Activated CD8-positive, alpha-beta memory T cell treated with anti-CD3 and anti-CD28 coated beads, Interleukin-2, amount 50 U/mL, for 48 hours (primary cell): ENCODE results near the gene NOS1AP.

ENCODE experiments used
- DNase-seq: peaks from one replicate; pipeline ENCODE4 v3.0.0-alpha.2; 2020

The NOS1AP gene

DNA sequence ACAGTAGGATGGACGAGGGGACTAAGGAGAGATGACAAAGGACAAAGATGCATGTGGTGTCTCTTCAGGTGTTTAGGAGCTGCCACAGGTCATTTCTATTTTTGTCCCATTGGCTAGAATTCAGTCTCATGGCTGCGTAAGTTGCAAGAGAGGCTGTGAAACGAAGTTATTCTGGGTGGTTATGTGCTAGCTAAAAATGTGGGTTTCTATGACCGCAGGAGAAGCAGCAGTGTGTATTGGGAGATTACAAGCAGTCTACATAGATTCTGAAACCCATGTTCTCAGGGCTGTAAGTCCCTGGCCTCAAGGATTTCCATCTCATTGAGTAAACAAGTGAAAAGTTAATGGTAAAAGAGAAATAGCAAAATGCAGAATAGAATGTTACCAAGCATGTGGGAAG, 196.5 kb downstream of the NOS1AP start:
- DNase-seq, result no peak

DNA sequence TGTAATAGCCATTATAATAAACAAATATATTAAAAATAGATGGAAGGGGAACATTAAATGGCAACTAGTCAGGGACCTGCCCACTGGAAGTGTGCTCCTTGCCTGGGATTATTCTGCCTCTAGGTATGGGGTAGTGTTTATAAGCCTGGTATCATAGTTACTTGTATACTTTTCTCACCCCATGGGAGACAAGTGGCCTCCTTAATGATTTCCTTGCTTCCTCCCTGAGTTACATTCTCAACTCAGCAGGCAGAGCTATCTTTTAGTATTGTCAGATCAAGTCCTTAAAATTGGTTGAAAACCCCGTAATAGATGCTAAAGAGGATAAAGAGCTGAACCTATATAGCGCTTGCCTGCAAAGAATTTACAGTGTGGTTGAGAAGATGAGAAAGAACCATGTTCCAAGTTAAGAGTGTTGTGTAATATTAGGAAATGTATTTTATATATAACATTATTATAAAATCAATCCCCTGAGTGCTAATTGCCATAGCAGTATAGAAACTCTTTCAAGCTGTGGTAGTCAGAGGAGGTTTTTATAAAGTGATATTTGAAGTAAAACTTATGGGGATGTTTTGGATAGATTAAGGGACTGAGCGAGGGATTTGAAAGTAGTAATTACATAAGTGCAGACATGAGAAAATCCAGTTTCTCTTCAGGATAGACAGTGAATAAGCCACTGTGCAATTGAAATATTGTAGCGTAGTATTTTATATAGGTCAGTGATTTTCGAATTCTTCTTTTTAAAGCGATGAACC, 200.7 kb downstream of the NOS1AP start:
- no peak for DNase-seq

DNA sequence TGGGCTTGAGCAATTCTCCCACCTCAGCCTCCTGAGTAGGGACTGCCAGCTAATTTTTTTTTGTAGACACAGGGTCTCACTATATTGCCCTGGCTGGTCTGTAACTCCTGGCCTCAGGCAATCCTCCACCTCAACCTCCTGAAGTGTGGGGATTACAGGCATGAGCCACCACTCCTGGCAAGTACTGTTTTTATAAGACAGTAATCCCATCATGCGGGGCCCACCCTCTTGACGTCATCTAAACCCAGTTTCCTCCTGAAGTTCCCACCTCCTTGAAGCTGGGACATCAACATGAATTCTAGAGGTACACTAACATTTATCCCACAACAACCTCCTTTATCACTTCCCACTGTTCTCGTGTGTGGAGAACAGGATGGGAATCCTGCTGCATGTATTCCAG, 202.5 kb downstream of the NOS1AP start:
- no peak for DNase-seq

DNA sequence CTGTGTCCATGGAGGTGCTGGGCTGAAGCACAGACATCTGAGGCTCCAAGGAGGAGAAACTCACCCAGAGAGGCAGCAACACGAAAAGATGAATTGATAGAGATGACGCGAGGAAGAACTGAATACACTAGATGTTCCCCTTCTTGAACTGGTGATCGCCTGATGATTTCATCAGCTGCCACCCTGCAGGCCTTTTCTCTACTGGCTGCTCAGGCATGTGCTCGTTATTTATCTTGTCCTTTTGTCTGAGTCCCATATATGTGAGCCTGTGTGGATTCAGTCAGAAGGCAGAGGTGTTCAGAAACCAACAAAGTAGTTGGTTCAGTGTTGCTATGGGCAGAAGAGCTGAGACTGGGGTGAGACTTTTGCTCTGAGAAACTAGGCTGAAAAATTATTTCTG, 202.9 kb downstream of the NOS1AP start:
- no peak for DNase-seq

DNA sequence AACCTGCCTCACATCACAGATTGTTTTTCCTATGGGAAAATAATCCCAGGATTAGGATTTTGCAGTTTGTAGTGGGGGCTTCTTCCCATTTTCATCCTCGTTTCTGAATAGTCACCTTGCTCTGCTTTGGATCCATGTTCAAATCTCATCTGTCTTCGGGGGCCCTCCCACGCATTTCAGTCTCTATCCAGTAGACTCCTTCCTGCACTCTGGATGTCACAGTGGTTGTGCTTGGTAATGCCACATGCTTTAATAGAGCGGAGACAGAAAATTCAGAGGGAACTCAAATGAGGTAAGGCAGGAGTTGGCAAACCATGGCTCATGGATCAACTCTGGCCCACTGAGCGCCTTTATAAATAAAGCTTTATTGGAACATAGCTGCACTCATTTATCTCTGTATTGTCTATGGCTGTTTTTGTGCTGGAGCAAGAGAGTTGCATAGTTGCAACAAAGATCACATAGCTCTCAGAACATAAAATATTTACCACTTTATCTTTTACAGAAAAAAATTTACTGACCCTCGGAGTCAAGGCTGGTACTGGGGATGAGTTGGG, 206.2 kb downstream of the NOS1AP start:
- DNase-seq, result no peak

DNA sequence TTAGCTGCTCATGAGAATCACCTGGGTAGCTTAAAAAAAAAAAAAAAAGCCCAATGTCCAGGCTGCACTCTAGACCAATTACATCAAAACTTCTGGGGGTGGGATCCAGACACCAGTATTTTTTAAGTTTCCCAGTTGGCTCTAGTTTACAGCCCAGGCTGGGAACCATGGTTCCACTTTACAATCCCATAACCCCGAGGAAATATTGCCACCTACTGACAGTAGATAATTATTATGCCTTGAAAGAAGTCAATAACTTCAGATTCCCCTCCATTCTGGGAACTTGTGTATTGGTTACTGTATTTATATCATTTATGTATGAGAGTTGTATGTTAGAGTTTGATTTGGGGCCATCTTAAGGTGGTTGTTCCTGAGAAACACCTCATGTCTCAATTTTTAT, 207.0 kb downstream of the NOS1AP start:
- no peak for DNase-seq

DNA sequence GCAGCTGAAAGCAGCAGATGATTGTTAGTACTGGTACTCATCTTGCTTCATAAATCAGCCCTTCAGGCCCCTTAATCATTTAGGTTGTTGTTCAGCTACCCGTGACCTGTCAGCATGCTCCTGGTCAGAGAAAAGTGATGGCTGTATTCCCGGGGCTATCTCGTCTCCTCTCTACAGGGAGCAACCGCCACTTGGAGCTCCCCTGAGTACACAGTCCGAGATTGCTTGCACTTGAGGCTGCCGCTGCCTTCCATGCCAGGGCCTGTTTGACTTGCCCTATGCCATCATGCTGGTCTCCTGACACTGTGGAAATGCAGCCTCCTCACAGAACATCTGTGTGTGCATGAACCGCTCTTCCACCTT, 209.6 kb downstream of the NOS1AP start:
- DNase-seq, result no peak

DNA sequence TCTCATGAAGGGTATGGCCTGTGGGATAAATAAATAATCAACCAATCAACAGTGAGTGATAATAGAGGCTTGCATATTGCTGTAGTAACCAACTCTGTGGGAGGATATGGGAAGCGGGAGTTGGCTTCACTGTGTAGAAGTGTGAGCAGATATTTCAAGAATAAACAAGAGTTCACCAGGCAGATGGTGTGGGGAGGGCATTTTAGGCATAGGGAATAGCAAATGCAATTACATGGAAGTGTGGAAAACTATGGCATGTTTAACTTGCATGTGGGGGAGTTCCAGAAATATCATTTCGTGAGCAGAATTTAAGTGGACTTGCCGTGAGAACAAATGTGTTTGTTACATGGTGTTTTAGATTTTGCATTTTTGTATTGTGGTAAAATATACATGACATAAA, 211.9 kb downstream of the NOS1AP start:
- no peak for DNase-seq

DNA sequence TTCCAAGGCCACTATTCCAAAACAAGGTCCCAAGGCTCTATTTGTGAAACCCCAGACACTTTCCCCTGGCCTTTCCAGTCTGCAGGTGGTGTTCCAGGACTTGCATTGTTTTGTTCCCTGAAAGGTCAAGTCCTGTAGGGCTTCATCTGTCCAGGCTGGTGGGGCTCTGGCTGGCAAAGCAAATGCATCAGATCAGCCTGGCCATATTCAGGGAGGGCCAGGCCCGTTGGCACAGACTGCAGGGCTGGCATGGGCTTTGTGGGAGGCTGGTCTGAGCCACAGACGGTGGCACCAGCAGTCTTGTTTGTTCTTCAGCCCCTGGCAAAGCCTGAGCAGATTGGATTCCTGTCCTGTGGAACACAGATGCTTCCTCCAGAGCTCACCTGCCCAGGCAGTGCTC, 214.2 kb downstream of the NOS1AP start:
- no peak for DNase-seq

DNA sequence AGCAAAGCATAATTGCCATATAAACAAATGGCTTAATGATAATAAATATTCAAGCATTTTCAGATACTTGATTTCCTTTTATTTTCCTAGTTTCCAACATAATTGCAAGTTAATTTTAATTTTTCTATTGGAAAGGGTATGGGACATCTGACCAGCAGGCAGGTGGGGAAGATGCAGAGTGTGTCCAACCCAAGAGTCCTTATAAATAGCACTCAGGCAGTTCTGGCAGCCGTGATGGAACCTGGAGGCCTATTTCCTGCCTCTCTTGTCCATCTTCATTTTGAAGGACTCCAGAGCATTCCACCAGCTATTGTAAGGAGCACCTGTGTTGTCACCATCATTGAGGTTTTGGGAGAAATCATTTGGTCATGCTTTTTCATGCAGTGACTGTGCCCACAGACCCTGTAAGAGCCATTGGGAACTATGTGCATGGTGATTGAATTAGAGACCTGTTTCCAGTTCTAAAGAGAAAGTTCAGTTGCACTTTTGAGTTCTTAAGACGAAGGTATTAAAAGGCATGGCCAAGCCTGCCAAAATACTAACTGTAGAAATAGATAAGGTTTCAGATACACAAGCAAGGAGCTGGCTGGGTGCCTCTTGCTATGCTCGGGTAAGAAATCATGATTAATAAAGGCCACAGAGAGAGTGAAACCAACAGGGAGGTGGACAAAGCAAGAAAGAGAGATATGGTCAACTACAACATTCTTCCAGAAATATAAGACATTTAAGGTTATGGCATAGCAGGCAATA, 214.9 kb downstream of the NOS1AP start:
- no peak for DNase-seq

DNA sequence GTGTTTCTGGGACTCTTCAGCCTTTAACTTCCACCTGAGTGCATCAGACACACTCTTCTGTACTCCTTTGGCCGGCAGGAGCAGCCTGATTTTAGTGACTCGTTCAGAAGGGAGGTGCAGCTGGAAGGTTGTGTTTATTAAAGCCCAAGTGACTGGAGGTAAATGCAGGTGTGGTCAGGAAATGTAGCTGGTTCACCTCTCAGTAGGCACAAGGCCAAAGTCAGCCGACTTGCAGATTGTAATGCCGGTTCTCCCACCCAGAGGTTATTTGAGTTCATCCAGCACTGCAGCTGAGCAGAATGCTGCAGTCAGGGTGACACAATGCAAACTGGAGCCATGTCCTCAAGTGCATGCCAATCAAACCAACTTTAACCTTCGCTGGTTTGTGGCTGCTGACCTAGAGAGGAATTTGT, 215.7 kb downstream of the NOS1AP start:
- no peak for DNase-seq

DNA sequence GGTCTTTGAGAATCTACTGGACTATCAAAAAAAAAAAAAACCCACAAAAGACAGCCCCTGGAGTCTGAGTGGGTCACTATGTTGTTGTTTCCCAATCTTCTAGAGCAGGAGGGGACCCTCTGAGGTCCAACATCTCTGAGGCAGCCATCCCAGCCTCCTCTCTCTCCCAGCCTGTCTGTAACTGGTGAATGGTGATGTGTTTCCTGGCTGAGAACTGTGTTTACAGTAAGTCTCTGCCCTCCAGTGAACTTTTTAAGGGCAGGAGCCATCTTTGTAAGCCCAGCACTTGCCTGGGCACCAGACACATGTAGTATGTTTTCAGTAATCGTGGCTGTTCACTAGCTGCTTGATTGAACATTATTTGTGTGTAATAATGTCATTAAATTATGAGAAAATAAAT, 221.5 kb downstream of the NOS1AP start:
- no peak for DNase-seq

DNA sequence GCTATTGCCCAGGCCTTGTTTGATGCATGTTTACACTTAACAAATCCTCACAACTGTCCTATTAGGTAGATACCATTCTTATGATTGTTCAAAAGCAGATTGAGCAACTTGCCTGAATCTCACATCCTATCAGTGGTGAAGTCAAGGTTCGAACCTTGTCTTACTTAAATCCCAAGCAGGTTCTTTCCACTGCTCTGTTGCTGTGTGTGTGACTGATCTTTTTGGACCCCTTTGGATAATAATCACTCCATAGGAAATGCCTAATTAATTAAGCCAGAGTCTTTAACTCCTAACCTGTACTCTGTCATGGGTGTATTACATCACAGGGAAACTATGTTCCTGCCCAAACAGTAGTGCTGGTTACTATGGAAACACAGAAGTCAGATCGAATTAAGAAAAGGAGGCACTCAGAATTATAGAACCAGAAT, 222.9 kb downstream of the NOS1AP start:
- no peak for DNase-seq

DNA sequence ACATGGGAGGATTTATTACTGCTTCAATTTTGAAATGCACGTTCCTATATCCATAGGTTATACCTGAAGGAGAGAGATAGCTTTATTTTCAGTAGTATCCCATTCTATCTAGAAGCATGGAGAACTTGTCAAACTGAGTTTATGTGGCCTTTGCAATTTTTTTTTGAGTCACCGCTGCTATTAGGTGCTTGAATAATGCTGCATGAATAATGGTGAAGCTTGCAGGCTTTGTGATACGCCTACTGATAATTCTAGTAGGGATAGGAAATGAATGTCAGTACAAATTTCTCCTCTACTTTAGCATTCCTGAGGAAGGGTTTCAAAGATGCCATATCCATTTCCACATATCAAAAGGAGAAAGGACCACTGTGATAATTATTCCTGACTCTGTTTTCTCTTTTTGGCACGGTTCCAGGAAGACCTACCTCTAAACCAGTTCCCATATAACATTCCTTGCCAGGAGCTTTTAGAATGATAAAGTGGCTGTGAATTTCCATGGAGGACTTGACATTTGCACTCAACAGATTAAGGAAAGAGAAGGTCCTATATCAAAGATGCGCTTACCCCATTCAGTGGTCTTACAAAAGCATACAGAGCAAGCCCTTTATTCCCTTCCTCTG, 223.7 kb downstream of the NOS1AP start:
- DNase-seq, result no peak

DNA sequence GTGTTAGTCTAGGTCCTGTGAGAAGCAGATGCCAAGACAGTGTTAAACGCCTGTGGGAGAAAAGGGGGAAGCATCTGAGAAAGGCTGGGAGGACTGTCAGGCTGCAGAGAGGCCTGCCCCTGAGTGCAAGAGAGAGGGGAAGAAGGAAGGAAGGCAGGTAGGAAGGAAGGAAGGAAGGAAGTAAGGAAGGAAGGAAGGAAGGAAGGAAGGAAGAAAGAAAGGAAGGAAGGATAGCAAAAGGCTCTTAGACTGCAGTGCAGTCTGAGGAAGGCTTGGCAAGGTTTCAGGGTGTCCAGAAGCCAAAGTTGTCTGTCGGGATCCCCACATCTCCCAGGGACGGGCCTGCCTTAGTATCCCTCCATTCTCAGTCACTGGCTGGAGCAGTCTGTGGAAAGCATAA, 224.5 kb downstream of the NOS1AP start:
- DNase-seq, result no peak

DNA sequence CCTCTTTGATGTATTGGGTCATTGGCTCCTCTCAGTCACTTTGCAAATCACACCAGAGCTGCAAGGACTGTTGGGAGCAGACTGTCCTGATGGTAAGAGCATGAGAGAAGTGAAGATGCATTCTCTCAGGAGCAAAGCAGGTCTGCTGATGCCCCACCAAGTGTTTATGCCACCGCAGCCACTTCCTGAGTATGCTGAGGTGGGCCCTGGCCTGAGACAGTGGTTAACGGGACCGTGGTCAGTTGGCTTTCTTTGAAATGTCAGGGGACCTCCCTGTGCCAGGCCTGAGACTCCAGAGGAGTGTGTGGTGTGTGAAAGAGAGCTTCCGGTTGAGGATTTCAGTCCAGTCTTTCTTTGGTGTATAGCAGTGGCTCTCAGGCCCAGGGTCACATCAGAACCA, 227.7 kb downstream of the NOS1AP start:
- no peak for DNase-seq

DNA sequence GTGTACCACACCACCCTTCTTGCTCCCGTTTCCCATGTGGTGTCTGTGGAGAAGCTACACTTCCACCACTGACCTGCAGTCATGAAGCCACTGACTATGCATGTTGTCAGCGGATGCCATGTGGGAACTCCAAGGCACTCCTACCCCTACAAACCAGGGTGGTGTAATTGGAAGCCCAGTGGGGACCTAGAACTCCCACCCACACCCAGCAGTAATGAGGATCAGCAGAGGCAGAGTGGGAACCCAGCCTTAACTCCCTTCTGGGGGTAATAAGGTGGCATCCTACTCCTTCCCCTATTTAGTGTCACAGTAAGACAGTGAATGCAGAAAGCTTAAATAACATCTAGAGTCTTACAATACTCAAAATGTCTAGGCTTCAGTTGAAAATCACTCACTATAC, 228.8 kb downstream of the NOS1AP start:
- no peak for DNase-seq

DNA sequence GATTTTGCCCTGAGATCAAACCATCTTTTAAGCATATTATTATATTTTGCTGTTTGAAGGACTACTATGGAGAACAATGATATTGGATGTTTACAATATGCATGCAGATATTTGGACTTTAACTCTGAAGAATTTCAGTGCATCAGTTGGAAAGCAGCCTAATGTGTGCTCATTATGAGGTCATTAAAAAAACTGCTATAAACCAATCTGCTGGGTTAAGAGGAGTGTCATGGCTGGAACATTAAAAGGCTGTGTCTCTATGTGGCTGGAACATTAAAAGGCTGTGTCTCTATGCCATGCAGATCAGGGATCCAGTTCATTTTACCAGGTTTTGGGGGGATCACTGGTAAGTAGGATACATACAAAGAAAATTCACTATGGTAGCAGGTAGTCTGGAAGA, 229.5 kb downstream of the NOS1AP start:
- DNase-seq, result no peak

DNA sequence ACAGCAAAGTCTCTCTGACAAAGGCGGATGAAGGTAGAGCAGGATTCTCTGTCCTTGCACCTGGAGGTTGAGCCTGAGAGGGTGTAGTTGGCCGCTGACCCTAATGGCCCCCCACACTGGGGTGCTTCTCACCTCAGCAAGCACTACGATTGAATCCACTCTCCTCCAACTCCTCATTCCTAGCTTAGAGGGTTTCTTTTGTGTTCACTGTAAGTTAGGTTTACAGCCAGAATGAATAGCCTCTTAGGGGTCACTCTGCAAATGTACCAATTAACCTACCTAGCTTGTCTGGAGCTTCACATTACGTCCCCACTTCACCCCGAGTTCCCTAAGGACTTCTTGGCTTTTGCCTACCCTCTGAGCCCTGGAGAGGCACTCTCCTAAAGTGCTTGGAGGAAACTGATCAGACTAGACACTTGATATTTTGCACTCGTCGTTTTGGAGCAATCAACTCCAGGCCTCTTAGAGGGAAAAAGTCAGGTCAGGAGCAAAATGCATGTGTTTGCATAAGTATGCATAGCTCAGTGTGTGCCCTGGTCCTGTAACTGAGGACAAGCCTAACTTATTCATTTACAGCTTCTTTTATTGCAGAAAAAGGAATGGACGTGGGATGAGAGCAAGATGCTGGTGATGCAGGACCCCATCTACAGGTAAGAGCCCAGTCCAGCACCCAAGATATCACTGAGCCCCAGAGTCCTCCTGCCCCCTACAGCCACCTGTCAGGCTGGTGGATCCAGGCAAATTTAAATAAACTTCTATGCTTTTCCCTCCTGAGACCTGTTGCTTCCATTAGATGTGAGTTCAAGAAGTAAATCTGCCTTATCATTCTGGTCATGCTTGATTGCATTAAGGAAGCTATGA, 230.8 kb downstream of the NOS1AP start:
- no peak for DNase-seq

DNA sequence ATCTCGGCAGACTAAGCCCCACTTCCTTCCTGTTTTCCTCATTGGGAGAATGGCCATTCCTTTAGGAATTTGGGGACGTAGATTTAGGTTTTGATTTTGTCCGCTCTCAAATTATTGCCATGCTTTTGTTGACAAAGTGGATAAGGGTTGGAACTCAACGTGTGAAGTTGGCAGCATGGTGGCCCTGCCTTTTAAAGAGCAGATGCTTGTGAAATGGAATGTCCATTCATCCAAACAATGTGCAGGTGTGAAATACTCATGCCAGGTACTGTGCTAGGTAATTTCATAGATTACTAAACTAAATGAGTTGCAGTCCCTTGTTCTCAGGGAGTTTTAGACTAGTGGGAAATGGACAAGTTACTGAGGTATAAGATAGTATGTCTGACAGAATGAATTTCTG, 232.2 kb downstream of the NOS1AP start:
- DNase-seq, result no peak

DNA sequence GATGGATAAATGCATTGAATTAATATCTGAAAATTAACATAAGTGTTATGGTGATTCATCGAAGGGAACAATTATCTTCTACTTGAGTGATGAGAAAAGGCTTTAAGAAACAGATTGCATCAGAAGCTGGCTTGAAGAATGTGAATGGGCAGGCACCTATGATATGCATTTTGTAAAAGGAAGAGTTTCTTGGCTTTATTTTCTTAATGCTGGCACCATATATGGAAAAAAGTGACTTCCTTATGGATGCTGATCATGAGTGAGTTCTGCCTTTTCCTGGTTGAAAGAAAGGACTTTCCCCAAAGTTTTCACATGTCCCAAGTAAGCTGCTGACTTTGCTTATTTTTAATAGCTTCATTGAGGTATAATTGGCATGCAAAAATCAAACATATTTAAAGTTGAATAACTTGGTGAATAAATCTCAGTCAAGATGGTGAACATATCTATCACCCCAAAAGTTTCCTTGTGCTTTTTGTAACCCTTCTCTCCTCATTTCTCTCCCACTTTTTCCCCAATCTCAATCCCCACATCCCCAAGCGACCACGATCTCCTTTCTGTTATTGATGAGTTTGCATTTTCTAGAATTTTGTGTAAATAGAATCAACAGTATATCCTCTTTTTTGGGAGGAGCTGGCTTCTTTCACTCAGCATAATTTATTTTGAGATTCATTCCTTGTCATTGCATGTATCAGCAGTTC, 233.0 kb downstream of the NOS1AP start:
- no peak for DNase-seq

DNA sequence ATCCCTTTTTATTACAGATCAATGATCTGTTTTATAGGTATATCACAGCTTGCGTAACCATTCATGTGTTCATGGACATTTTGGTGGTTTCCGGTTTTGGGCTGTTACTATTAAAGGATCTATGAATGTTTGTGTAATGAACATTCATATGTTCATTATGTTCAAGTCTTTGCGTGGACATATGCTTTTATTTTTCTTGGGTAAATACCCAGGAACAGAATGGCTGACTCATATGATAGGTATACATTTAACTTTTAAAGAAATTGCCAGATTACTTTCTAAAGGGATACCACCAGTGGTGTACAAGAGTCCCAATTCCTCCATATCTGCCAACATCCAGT, 233.5 kb downstream of the NOS1AP start:
- no peak for DNase-seq

DNA sequence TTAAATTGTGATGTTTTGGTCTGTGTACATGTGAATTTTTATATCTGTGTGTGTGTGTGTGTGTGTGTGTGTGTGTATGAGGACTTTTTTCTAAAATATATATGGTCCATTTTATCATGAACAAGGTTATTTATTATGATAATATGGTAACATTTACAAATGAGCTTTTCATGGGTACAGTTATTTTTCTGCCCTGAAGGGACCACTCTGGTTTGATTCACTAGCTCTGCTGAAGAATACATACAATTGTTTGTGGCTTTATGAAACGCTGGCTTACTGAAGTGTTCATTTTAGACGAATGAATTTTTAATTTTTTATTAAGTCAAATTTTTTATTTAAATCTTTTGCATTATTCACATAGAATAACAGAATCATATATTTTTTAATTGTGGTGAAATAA, 235.2 kb downstream of the NOS1AP start:
- no peak for DNase-seq
